ENCODE results near the gene CACNA1S.

CACNA1S gene

DNA sequence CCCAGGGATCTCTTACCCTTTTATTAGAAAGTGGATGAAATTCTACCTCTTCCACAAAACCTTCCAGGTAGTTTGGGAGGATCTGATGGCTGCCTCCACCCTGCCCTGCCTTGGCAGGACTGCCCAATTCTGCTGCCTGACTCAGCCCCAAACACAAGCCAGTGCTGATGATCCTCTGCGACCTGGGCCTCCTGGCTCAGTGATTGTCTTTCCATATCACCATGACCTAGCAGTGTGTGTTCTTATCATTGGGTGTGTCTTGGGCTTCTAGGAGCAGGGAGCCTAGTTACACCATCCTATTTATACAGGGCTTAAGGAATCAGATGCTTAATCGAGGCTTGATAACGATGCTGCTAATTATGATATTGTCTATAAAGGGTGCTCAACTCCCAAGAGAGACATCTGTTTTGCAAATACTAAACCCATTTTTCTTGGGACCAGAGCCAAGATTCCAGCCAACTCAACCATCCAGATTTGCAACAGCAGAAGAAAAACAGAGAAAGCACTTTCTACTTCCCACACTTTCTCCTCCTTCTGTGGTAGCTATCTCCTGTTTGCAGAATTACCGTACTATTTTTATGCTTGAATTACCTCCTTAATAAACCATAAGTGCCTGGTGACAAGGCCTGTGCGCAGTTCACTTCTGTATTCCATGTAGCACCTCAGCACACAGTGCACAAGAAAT lies 52.2 kb downstream of the CACNA1S start:
- TF ChIP-seq CTCF (IDR thresholded peaks at IDR 0.05; ENCODE audit: insufficient read depth, low read length, poor library complexity, severe bottlenecking) = no peak
- Histone ChIP-seq H3K27me3 (replicated peaks; ENCODE audit: control insufficient read depth, insufficient read depth, low read length) (no peaks in the 10 kb centered on the region; the same call in 1 of the 2 replicates), H3K4me3 (replicated peaks; ENCODE audit: low read depth, low read length) (no peak overlapping the region), H3K36me3 (ENCODE audit: control insufficient read depth, insufficient read depth, low read length) (no peaks in the 10 kb centered on the region)
- DNase-seq (ENCODE audit: extremely low read depth, insufficient read length) = no peak

DNA sequence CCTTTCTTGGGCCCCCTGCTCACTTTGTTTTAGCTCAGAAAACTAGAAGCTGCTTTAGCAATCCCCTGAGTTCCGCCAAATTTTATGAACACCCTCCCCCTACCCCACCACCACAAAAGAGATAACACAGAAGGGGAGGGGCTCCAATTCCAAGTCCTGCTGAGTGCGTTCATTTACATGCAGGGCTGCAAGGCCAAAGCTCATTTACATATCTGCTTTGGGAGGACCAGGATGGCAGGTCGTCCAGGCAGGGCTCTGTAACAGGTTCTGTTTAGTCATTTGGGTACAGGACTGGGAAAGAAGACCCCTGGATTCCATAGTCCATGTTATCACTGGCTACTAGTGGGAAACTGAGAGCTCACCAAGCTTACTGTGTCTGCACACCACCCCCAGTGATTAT lies 52.8 kb downstream of the CACNA1S start:
- no peaks in the 10 kb centered on the region; the same call in 1 of the 2 replicates for H3K27me3 ChIP-seq (replicated peaks; ENCODE audit: control insufficient read depth, insufficient read depth, low read length)
- DNase-seq (ENCODE audit: extremely low read depth, insufficient read length) = no peak
- H3K4me3 ChIP-seq (replicated peaks; ENCODE audit: low read depth, low read length) = no peak overlapping the region
- H3K36me3 ChIP-seq (ENCODE audit: control insufficient read depth, insufficient read depth, low read length) = no peaks in the 10 kb centered on the region
- TF ChIP-seq CTCF (IDR thresholded peaks at IDR 0.05; ENCODE audit: insufficient read depth, low read length, poor library complexity, severe bottlenecking) = no peak

GRCh38 chr1:201054091-201054543 lies 58.1 kb downstream of the CACNA1S start:
- DNase-seq (ENCODE audit: extremely low read depth, insufficient read length) = no peak
- Histone ChIP-seq H3K4me3 (replicated peaks; ENCODE audit: low read depth, low read length) (no peak overlapping the region), H3K36me3 (ENCODE audit: control insufficient read depth, insufficient read depth, low read length) (no peaks in the 10 kb centered on the region), H3K27me3 (replicated peaks; ENCODE audit: control insufficient read depth, insufficient read depth, low read length) (no peaks in the 10 kb centered on the region; the same call in 1 of the 2 replicates)
- no peak for TF ChIP-seq CTCF (IDR thresholded peaks at IDR 0.05; ENCODE audit: insufficient read depth, low read length, poor library complexity, severe bottlenecking)

DNA sequence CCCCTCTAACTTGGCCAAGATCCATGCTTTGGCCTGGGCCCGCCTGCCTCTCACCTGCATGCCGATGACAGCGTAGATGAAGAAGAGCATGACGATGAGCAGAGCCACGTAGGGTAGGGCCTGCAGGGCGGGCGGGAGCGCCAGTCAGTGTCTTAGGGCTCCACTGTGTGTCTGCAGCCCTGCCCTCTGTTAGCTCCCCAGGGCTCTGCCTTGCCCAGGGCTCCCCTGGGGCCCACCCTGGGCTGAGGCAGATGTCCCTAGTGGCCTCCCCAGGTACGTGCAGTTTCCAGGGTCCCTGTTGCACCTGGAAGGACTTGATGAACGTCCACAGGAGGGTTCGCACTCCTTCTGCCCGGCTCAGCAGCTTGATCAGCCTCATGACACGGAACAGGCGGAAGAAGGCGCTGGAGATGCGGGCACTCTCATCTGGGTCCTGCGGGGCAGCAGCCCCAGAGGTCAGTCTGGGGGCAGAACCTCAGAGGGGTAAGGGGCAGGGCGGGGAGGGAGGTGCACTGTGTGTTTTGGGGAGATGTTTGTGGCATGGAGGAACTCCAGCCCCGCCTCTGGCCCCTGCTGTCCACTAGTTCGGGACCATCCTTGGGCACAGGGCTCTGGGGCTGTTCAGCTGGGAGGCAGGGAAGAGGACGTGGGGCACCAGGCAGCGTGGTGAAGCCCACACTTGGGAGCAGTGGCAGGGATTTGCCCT lies 58.9 kb downstream of the CACNA1S start:
- TF ChIP-seq CTCF (IDR thresholded peaks at IDR 0.05; ENCODE audit: insufficient read depth, low read length, poor library complexity, severe bottlenecking) = no peak
- DNase-seq (ENCODE audit: extremely low read depth, insufficient read length) = no peak
- Histone ChIP-seq H3K4me3 (replicated peaks; ENCODE audit: low read depth, low read length) (no peak overlapping the region), H3K36me3 (ENCODE audit: control insufficient read depth, insufficient read depth, low read length) (no peaks in the 10 kb centered on the region), H3K27me3 (replicated peaks; ENCODE audit: control insufficient read depth, insufficient read depth, low read length) (no peaks in the 10 kb centered on the region; the same call in 1 of the 2 replicates)

GRCh38 chr1:201051399-201051798 lies 60.8 kb downstream of the CACNA1S start:
- no peak for DNase-seq (ENCODE audit: extremely low read depth, insufficient read length)
- TF ChIP-seq CTCF (IDR thresholded peaks at IDR 0.05; ENCODE audit: insufficient read depth, low read length, poor library complexity, severe bottlenecking) = no peak
- H3K27me3 ChIP-seq (replicated peaks; ENCODE audit: control insufficient read depth, insufficient read depth, low read length) = no peaks in the 10 kb centered on the region; the same call in 1 of the 2 replicates
- no peaks in the 10 kb centered on the region for H3K36me3 ChIP-seq (ENCODE audit: control insufficient read depth, insufficient read depth, low read length)
- no peak overlapping the region for H3K4me3 ChIP-seq (replicated peaks; ENCODE audit: low read depth, low read length)

Measured in GM06990 (cell line).